ENCODE measurements around the gene GLP2R.
"Not testable (repeated sequence)": the region's sequence is repeated elsewhere in the genome, so short reads cannot be mapped to it uniquely, and the experiment has no call there.

The GLP2R gene, protein sequence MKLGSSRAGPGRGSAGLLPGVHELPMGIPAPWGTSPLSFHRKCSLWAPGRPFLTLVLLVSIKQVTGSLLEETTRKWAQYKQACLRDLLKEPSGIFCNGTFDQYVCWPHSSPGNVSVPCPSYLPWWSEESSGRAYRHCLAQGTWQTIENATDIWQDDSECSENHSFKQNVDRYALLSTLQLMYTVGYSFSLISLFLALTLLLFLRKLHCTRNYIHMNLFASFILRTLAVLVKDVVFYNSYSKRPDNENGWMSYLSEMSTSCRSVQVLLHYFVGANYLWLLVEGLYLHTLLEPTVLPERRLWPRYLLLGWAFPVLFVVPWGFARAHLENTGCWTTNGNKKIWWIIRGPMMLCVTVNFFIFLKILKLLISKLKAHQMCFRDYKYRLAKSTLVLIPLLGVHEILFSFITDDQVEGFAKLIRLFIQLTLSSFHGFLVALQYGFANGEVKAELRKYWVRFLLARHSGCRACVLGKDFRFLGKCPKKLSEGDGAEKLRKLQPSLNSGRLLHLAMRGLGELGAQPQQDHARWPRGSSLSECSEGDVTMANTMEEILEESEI

DNA sequence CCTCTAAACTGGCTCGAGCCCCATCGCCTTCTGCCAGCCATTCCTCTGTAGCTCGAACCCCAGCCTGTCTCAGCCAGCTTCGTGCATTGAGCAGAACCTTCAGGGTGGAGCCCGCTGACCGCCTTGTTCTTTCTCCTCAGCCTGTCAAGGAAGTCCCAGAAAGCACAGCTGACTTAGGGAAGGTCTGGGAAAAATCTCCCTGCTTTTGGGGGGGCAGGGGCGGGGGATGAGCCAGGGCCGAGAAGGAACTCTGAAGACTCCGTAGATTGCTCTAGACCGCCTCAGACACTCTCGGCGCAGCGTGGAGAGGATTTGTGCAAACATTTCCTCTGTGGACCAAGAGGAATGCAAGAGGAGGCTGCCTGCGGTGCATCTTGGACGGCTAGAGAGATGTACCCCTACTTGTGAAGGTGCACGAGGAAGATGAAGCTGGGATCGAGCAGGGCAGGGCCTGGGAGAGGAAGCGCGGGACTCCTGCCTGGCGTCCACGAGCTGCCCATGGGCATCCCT lies at the start of gene GLP2R:
GLP2R (plus strand) TSS at position 284 of the 510 bp plus-strand sequence; CDS start at position 424, 140 bp downstream.
- DNase-seq (ENCODE audit: extremely low spot score): no peak
- TF ChIP-seq FOXA1 (IDR thresholded peaks at IDR 0.05): no peak
- no peak for TF ChIP-seq FOXM1 (IDR thresholded peaks at IDR 0.05; ENCODE audit: borderline replicate concordance)
- TF ChIP-seq CTBP1 (IDR thresholded peaks at IDR 0.05; ENCODE audit: borderline replicate concordance): no peak
- TF ChIP-seq SUZ12 (IDR thresholded peaks at IDR 0.05): no peak
- no peak for TF ChIP-seq ARNT (IDR thresholded peaks at IDR 0.05)
- TF ChIP-seq HDGF (IDR thresholded peaks at IDR 0.05; ENCODE audit: borderline replicate concordance): no peak
- TF ChIP-seq, protein P1, sequence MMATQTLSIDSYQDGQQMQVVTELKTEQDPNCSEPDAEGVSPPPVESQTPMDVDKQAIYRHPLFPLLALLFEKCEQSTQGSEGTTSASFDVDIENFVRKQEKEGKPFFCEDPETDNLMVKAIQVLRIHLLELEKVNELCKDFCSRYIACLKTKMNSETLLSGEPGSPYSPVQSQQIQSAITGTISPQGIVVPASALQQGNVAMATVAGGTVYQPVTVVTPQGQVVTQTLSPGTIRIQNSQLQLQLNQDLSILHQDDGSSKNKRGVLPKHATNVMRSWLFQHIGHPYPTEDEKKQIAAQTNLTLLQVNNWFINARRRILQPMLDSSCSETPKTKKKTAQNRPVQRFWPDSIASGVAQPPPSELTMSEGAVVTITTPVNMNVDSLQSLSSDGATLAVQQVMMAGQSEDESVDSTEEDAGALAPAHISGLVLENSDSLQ (IDR thresholded peaks at IDR 0.05): no peak
- TF ChIP-seq BHLHE40 (IDR thresholded peaks at IDR 0.05; ENCODE audit: borderline replicate concordance): no peak
- TF ChIP-seq TARDBP (IDR thresholded peaks at IDR 0.05): no peak
- no peak for TF ChIP-seq ZNF384 (IDR thresholded peaks at IDR 0.05)
- no peak for TF ChIP-seq LEF1 (IDR thresholded peaks at IDR 0.05; ENCODE audit: borderline replicate concordance)
- TF ChIP-seq L3MBTL2 (conservative IDR thresholded peaks at IDR 0.05): no peak
- TF ChIP-seq FOXK2 (IDR thresholded peaks at IDR 0.05): no peak
- TF ChIP-seq NFRKB (IDR thresholded peaks at IDR 0.05): no peak
- TF ChIP-seq SP1 (IDR thresholded peaks at IDR 0.05): no peak
- no peak for TF ChIP-seq ELF4 (IDR thresholded peaks at IDR 0.05)
- ChIA-PET CTCF (no interaction called here), POLR2A (no interaction called here)

DNA sequence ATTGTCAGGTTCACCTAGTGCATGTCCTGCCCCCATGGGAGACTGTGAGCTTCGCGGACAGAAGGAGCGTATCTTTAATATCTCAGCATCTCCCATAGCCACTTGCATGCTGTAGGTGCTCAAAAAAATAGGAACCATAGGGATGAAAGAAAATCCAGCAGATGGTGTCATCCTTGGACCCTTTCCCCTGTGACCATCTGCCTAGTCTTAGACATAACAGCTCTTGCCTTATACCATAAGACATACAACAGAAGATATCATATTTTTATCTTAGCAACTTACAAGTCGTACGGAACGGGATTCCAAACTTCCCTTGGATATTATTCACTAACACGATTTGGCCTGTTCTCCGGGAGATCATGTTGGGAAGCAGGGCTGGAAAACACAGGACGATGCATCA lies 48.8 kb upstream of the GLP2R start:
- no peak for DNase-seq (ENCODE audit: extremely low spot score)
- TF ChIP-seq FOXM1 (IDR thresholded peaks at IDR 0.05; ENCODE audit: borderline replicate concordance) (no peak), ARNT (IDR thresholded peaks at IDR 0.05) (no peak), SP1 (IDR thresholded peaks at IDR 0.05) (no peak), ELF4 (IDR thresholded peaks at IDR 0.05) (no peak), L3MBTL2 (conservative IDR thresholded peaks at IDR 0.05) (no peak), FOXK2 (IDR thresholded peaks at IDR 0.05) (no peak)
- TF ChIP-seq, protein P1 (IDR thresholded peaks at IDR 0.05): no peak
- POLR2A ChIA-PET: no interaction called here
- CTCF ChIA-PET: no interaction called here

DNA sequence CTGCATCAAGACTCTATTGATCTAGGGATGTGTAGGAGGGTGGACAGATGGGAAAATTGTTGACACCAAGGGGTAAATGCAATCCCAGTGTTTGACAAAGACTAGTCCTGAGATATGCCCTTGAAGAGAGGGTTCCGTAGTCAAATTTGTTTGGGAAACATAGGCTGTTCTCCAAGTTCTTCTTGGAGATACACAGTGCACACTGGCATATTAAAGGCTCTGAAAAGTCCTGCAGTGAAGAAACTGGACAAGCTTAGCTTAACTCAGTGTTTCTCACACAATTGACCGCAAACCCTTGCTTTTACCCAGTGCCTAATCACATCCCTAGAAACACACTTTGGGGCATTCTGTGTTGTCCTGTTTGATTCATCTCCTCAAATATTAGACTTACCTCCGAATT lies 45.2 kb upstream of the GLP2R start:
- TF ChIP-seq BHLHE40 (IDR thresholded peaks at IDR 0.05; ENCODE audit: borderline replicate concordance) (no peak), CTBP1 (IDR thresholded peaks at IDR 0.05; ENCODE audit: borderline replicate concordance) (no peak), SUZ12 (IDR thresholded peaks at IDR 0.05) (no peak), SP1 (IDR thresholded peaks at IDR 0.05) (no peak), ZNF384 (IDR thresholded peaks at IDR 0.05) (no peak)
- DNase-seq (ENCODE audit: extremely low spot score): no peak
- ChIA-PET POLR2A (no interaction called here), CTCF (no interaction called here)

DNA sequence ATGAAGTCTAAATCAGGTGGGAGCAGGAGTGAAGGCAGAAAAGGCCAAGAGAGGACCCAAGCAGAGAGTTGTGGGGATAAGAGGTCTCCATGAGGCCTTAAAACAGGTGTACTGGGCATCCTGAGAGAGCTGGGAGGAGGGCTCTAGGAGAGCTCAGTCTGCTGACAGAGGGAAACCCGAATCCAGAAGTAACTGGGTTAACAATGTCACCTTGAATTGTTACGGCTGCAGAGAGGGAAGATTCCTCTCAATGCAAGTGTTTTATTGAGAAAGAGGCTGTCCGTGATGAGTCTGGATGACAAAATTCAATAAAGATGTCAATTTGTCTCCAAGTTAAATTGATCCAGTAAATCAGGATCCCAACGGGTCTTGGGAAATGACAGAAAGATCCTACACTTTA lies 42.7 kb upstream of the GLP2R start:
- ChIA-PET POLR2A (no interaction called here), CTCF (no interaction called here)
- no peak for DNase-seq (ENCODE audit: extremely low spot score)
- no peak for TF ChIP-seq NFRKB (IDR thresholded peaks at IDR 0.05)
- no peak for TF ChIP-seq ZNF384 (IDR thresholded peaks at IDR 0.05)
- TF ChIP-seq TARDBP (IDR thresholded peaks at IDR 0.05): no peak
- TF ChIP-seq SP1 (IDR thresholded peaks at IDR 0.05): no peak
- no peak for TF ChIP-seq LEF1 (IDR thresholded peaks at IDR 0.05; ENCODE audit: borderline replicate concordance)
- no peak for TF ChIP-seq BHLHE40 (IDR thresholded peaks at IDR 0.05; ENCODE audit: borderline replicate concordance)
- TF ChIP-seq CTBP1 (IDR thresholded peaks at IDR 0.05; ENCODE audit: borderline replicate concordance): no peak
- no peak for TF ChIP-seq HDGF (IDR thresholded peaks at IDR 0.05; ENCODE audit: borderline replicate concordance)
- TF ChIP-seq, protein P1 (IDR thresholded peaks at IDR 0.05): no peak
- no peak for TF ChIP-seq FOXM1 (IDR thresholded peaks at IDR 0.05; ENCODE audit: borderline replicate concordance)
- TF ChIP-seq L3MBTL2 (conservative IDR thresholded peaks at IDR 0.05): no peak

DNA sequence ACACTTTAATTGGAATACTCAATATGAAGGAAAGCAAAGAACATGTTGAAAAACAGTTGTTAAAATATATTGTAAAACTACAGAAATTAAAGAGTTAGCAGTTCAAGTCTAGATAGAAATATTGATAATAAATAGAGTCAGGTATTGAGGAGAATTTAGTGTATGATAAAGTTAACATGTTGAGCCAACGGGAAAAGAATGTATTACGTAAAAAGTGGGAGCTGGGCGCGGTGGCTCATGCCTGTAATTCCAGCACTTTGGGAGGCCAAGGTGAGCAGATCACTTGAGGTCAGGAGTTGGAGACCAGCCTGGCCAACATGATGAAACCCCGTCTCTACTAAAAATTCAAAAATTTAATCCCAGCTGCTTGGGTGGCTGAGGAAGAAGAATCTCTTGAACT lies 42.3 kb upstream of the GLP2R start:
- POLR2A ChIA-PET; DNase-seq (ENCODE audit: extremely low spot score); CTCF ChIA-PET: not testable (repeated sequence)

DNA sequence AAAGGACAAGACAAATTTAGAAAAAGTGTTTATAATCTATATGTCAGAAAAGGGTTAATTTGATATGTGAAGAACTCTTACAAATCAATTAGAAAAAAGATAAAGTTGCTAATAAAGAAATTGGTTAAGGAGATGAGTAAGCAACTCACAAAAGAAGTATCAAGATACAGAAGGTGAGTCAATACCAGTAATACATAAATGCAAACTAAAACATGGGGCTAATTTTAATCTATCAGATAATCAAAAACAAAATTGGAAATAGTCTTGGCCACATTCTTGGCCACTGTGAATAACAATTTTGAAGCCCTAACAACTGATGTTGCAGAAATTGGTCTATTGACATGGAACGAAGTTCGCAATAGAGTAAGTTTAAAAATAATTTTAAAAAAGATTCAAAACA lies 41.2 kb upstream of the GLP2R start:
- POLR2A ChIA-PET: no interaction called here
- DNase-seq (ENCODE audit: extremely low spot score): no peak
- CTCF ChIA-PET: interaction anchor here (0.6 kb wide), 1 partner anchor 918 kb away, joined by 3 read pairs; no protein-coding TSS in a partner anchor
- TF ChIP-seq, protein P1 (IDR thresholded peaks at IDR 0.05): no peak
- TF ChIP-seq ZNF384 (IDR thresholded peaks at IDR 0.05) (no peak), HDGF (IDR thresholded peaks at IDR 0.05; ENCODE audit: borderline replicate concordance) (no peak)
